ENCODE measurements around the gene RXFP4. TPM values are rescaled to one million over a fixed set of nuclear protein-coding genes. Genes with fewer than 3 reads are reported as not detected.

The RXFP4 gene
- total RNA-seq, 1 donor from 2014 or later: not detected

GRCh38 chr1:155897746-155898145 is 43.7 kb upstream of the RXFP4 start:
- H3K4me3 Mint-ChIP-seq (ENCODE audit: unreplicated experiment): no peak overlapping the region
- no peak for DNase-seq
- H3K9me3 Mint-ChIP-seq (ENCODE audit: unreplicated experiment): no peaks in the 10 kb centered on the region
- TF ChIP-seq, protein P1, sequence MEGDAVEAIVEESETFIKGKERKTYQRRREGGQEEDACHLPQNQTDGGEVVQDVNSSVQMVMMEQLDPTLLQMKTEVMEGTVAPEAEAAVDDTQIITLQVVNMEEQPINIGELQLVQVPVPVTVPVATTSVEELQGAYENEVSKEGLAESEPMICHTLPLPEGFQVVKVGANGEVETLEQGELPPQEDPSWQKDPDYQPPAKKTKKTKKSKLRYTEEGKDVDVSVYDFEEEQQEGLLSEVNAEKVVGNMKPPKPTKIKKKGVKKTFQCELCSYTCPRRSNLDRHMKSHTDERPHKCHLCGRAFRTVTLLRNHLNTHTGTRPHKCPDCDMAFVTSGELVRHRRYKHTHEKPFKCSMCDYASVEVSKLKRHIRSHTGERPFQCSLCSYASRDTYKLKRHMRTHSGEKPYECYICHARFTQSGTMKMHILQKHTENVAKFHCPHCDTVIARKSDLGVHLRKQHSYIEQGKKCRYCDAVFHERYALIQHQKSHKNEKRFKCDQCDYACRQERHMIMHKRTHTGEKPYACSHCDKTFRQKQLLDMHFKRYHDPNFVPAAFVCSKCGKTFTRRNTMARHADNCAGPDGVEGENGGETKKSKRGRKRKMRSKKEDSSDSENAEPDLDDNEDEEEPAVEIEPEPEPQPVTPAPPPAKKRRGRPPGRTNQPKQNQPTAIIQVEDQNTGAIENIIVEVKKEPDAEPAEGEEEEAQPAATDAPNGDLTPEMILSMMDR (IDR thresholded peaks at IDR 0.05; ENCODE audit: partially characterized antibody, unreplicated experiment): no peak
- no peak overlapping the region for H3K27ac Mint-ChIP-seq (ENCODE audit: unreplicated experiment)
- H3K4me1 Mint-ChIP-seq (ENCODE audit: low read depth, unreplicated experiment): no peaks in the 10 kb centered on the region
- no peaks in the 10 kb centered on the region for H3K36me3 Mint-ChIP-seq (ENCODE audit: unreplicated experiment)
- H3K27me3 Mint-ChIP-seq (ENCODE audit: unreplicated experiment): peaks cover 3% of the 10 kb centered on the region

DNA sequence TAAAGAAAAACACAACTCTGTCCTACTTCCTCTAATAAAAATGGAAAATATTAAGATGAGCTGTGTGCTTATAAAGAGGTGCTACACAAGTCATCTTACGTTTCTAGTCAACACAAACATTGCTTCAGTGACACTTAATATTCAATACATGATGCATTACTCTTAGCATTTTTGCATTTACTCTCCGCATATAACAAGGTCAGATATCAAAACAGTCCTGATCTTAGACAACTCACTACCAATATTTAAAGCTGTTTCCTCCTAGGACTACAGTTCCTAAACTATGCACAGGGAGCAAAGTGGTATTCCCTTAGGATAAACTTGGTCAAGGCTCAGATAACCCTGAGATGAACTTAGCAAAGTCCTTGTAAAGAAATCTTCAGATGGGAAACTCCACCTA is 42.5 kb upstream of the RXFP4 start:
- Mint-ChIP-seq H3K4me3 (ENCODE audit: unreplicated experiment) (no peak overlapping the region), H3K27me3 (ENCODE audit: unreplicated experiment) (no peaks in the 10 kb centered on the region), H3K36me3 (ENCODE audit: unreplicated experiment) (no peaks in the 10 kb centered on the region), H3K9me3 (ENCODE audit: unreplicated experiment) (no peaks in the 10 kb centered on the region), H3K4me1 (ENCODE audit: low read depth, unreplicated experiment) (no peaks in the 10 kb centered on the region), H3K27ac (ENCODE audit: unreplicated experiment) (no peak overlapping the region)
- no peak for DNase-seq
- TF ChIP-seq, protein P1 (IDR thresholded peaks at IDR 0.05; ENCODE audit: partially characterized antibody, unreplicated experiment): no peak

DNA sequence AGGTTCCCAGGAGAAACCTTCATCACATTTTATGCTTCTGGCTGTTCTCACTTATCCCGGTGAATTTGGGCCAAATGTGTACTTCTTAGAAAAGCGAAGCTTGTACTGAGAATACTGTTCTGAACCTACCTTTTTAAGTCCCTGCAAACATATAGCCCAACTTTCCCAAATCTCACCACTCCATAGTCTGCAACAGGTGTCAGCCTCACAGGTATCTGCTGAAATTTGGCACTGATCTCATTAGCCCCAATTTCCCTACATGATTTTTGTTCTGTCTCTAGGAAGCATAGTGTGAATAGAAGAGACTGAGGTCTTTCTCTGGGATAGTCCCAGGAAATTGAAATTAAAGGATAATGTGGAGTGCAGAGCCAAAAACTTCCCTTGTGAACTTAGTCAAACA is 41.8 kb upstream of the RXFP4 start:
- no peaks in the 10 kb centered on the region for H3K9me3 Mint-ChIP-seq (ENCODE audit: unreplicated experiment)
- H3K4me3 Mint-ChIP-seq (ENCODE audit: unreplicated experiment): no peak overlapping the region
- no peak overlapping the region for H3K27ac Mint-ChIP-seq (ENCODE audit: unreplicated experiment)
- no peaks in the 10 kb centered on the region for H3K36me3 Mint-ChIP-seq (ENCODE audit: unreplicated experiment)
- no peaks in the 10 kb centered on the region for H3K27me3 Mint-ChIP-seq (ENCODE audit: unreplicated experiment)
- TF ChIP-seq, protein P1 (IDR thresholded peaks at IDR 0.05; ENCODE audit: partially characterized antibody, unreplicated experiment): no peak
- H3K4me1 Mint-ChIP-seq (ENCODE audit: low read depth, unreplicated experiment): no peaks in the 10 kb centered on the region
- DNase-seq: no peak

- DNase-seq: no peak
- no peaks in the 10 kb centered on the region for H3K9me3 Mint-ChIP-seq (ENCODE audit: unreplicated experiment)
- no peaks in the 10 kb centered on the region for H3K27me3 Mint-ChIP-seq (ENCODE audit: unreplicated experiment)
- no peak overlapping the region for H3K27ac Mint-ChIP-seq (ENCODE audit: unreplicated experiment)
- no peaks in the 10 kb centered on the region for H3K36me3 Mint-ChIP-seq (ENCODE audit: unreplicated experiment)
- H3K4me1 Mint-ChIP-seq (ENCODE audit: low read depth, unreplicated experiment): no peaks in the 10 kb centered on the region
- TF ChIP-seq, protein P1 (IDR thresholded peaks at IDR 0.05; ENCODE audit: partially characterized antibody, unreplicated experiment): no peak
- no peak overlapping the region for H3K4me3 Mint-ChIP-seq (ENCODE audit: unreplicated experiment)
Observed at GRCh38 chr1:155900161-155900560, 41.3 kb upstream of the RXFP4 start.

DNA sequence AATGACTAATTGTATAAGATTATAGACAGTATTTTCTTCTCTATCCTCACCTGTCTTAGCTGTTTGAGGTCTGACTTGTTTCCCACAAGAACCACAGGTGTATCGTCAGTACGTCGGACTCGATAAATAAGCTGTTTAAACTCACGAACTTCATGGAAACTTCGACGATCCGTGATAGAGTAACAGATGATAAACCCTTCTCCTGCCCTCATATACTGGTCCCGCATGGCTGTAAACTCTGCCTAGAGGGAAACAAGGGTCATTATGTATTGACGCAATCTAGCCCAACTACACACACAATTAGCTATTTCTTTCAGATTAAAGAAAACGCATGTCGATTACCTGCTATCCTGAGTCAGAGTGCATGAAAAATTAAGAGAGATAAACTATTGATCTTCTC is 37.2 kb upstream of the RXFP4 start:
- Mint-ChIP-seq H3K27ac (ENCODE audit: unreplicated experiment) (no peak overlapping the region), H3K36me3 (ENCODE audit: unreplicated experiment) (no peaks in the 10 kb centered on the region), H3K9me3 (ENCODE audit: unreplicated experiment) (no peaks in the 10 kb centered on the region), H3K27me3 (ENCODE audit: unreplicated experiment) (no peaks in the 10 kb centered on the region), H3K4me3 (ENCODE audit: unreplicated experiment) (no peak overlapping the region), H3K4me1 (ENCODE audit: low read depth, unreplicated experiment) (no peaks in the 10 kb centered on the region)
- TF ChIP-seq, protein P1 (IDR thresholded peaks at IDR 0.05; ENCODE audit: partially characterized antibody, unreplicated experiment): no peak
- no peak for DNase-seq
